GM13976 (cell line): Measurements from ENCODE around the gene LRCH4.

ENCODE experiments used
- DNase-seq: peaks from one replicate; pipeline ENCODE4 v3.0.0; 2012; ENCODE audit warnings: low spot score
- CTCF ChIP-seq: IDR thresholded peaks from 2 replicates; pipeline ENCODE4 v1.5.1; 2012; ENCODE audit warnings: borderline replicate concordance, mild to moderate bottlenecking; ENCODE audit not compliant: insufficient read depth; ENCODE audit errors: extremely low read depth, missing control alignments, control extremely low read depth
- in situ Hi-C: fragments of 300-500 bp; cut with MboI; formaldehyde crosslinking; loops from one replicate; pipeline ENCODE4 v1.12.0; 2022; ENCODE audit warnings: low sequenced_read_pairs, mixed read lengths, inconsistent platforms; ENCODE audit not compliant: unreplicated experiment

LRCH4 gene

GRCh38 chr7:100604976-100605911, 19.3 kb upstream of the LRCH4 start:
- TF ChIP-seq CTCF, result no peak
- peak; percentile 49 for DNase-seq
- in situ Hi-C loops, result no loop called here

GRCh38 chr7:100604028-100604975, 18.4 kb upstream of the LRCH4 start:
- DNase-seq, result peak; percentile 94
- in situ Hi-C loops, result no loop called here

GRCh38 chr7:100603726-100604027, 17.7 kb upstream of the LRCH4 start:
- no peak for TF ChIP-seq CTCF
- DNase-seq, result no peak
- in situ Hi-C loops, result no loop called here

More at GRCh38 chr7:100604028-100604975, 18.4 kb upstream of the LRCH4 start:
- TF ChIP-seq CTCF, result peak; percentile 40

GRCh38 chr7:100602889-100603725, 17.2 kb upstream of the LRCH4 start:
- TF ChIP-seq CTCF, result no peak
- DNase-seq, result no peak
- in situ Hi-C loops, result no loop called here

- in situ Hi-C loops, result no loop called here
- no peak for TF ChIP-seq CTCF
- DNase-seq, result no peak
These were observed 14.8 kb upstream of the LRCH4 start for GRCh38 chr7:100600730-100601038.

GRCh38 chr7:100599911-100600729, 14.2 kb upstream of the LRCH4 start:
- DNase-seq, result no peak
- in situ Hi-C loops, result no loop called here
- no peak for TF ChIP-seq CTCF
